Fibroblast of villous mesenchyme (primary cell): ENCODE measurements around the gene SPIRE1. TPM values are rescaled to one million over a fixed set of nuclear protein-coding genes. Genes with fewer than 3 reads are reported as not detected.

Experiments
- DNase-seq: peaks from one replicate; pipeline ENCODE4 v3.0.0-alpha.2; 2010; ENCODE audit warnings: low read depth
- H3K4me3 ChIP-seq: 2 replicates; pipeline ENCODE4 v1.5.1; 2011; ENCODE audit warnings: low read depth, mild to moderate bottlenecking, low read length
- CTCF ChIP-seq: IDR thresholded peaks from 2 replicates; pipeline ENCODE4 v1.5.1; 2012; ENCODE audit warnings: low read depth, mild to moderate bottlenecking, low read length; ENCODE audit not compliant: insufficient read depth
- total RNA-seq: library from RNA; depleted of rRNA; stranded (reverse); fragments of >200 nt; gene quantifications from 2 replicates; pipeline ENCODE4 v1.2.3, GENCODE V29; 2012

The SPIRE1 gene
- total RNA-seq, 1 donor = 39.3 TPM

- DNase-seq = peak; percentile 87
- H3K4me3 ChIP-seq = no peak overlapping the region
- TF ChIP-seq CTCF = peak; percentile 86
Measured at GRCh38 chr18:12659904-12660605, 2.1 kb upstream of the SPIRE1 start.

GRCh38 chr18:12658426-12659138, 675 bp upstream of the SPIRE1 start:
- peak overlapping the region; percentile 80 for H3K4me3 ChIP-seq
- DNase-seq = peak; percentile 50
- peak; percentile 9 for TF ChIP-seq CTCF

- no peak for TF ChIP-seq CTCF
- peak; percentile 62 for DNase-seq
- peak overlapping the region; percentile 80 for H3K4me3 ChIP-seq
Measured at GRCh38 chr18:12656938-12657683, 796 bp downstream of the SPIRE1 start.

GRCh38 chr18:12656605-12656937, 1.3 kb downstream of the SPIRE1 start:
- peak overlapping the region; percentile 80 for H3K4me3 ChIP-seq
- DNase-seq = peak; percentile 65
- TF ChIP-seq CTCF = no peak

- no peak for DNase-seq
- TF ChIP-seq CTCF = no peak
- no peak overlapping the region for H3K4me3 ChIP-seq
Measured at GRCh38 chr18:12654971-12655370, 2.9 kb downstream of the SPIRE1 start.

GRCh38 chr18:12652861-12653401, 5.0 kb downstream of the SPIRE1 start:
- no peak for TF ChIP-seq CTCF
- DNase-seq = peak; percentile 77
- H3K4me3 ChIP-seq = no peak overlapping the region
